GM23248 (cell line): ENCODE results near the gene CIDEC.

Experiments used
- EZH2 ChIP-seq: fragments of 200-600 bp; sonication (generic); IDR thresholded peaks from 2 replicates; pipeline ENCODE4 v1.6.1; 2018; ENCODE audit warnings: antibody characterized with exemption, mild to moderate bottlenecking; ENCODE audit not compliant: insufficient read depth, poor library complexity, severe bottlenecking
- EZH2phosphoT487 ChIP-seq: fragments of 200-600 bp; sonication (generic); IDR thresholded peaks from 2 replicates; pipeline ENCODE4 v1.6.1; 2018; ENCODE audit warnings: antibody characterized with exemption, moderate library complexity, mild to moderate bottlenecking, low read depth; ENCODE audit not compliant: insufficient read depth

GRCh38 chr3:9820946-9821345, 59.1 kb downstream of the CIDEC start:
- TF ChIP-seq EZH2: no peak
- TF ChIP-seq EZH2phosphoT487: no peak
